Neural cell (in vitro differentiated cells): ENCODE results near the gene POLR3E.

Experiments
- CTCF ChIP-seq: fragments of 450-650 bp; IDR thresholded peaks from 2 replicates; pipeline ENCODE4 v1.5.1; 2014; ENCODE audit warnings: antibody characterized with exemption, mild to moderate bottlenecking, moderate library complexity; ENCODE audit not compliant: poor library complexity, severe bottlenecking
- POLR2AphosphoS5 ChIP-seq: IDR thresholded peaks from 2 replicates; pipeline ENCODE4 v1.6.1; 2012
- RAD21 ChIP-seq: fragments of 450-650 bp; conservative IDR thresholded peaks from 2 replicates; pipeline ENCODE4 v1.6.1; 2014; ENCODE audit warnings: antibody characterized with exemption, mild to moderate bottlenecking, moderate library complexity
- SMC3 ChIP-seq: fragments of 450-650 bp; conservative IDR thresholded peaks from 2 replicates; pipeline ENCODE4 v1.6.1; 2014; ENCODE audit warnings: antibody characterized with exemption, mild to moderate bottlenecking, moderate library complexity; ENCODE audit not compliant: poor library complexity

GRCh38 chr16:22333457-22333994 lies 36.3 kb downstream of the POLR3E start:
- no peak for TF ChIP-seq CTCF
- no peak for TF ChIP-seq RAD21
- no peak for TF ChIP-seq SMC3
- TF ChIP-seq POLR2AphosphoS5 = no peak
